SK-N-SH (cell line): ENCODE measurements around the gene TUT7. TPM values are rescaled to one million over a fixed set of nuclear protein-coding genes. Genes with fewer than 3 reads are reported as not detected.

Source experiments
- CTCF ChIA-PET: fragments of 300-600, 350-600 bp; formaldehyde crosslinking; extraction: SDS; loops from one replicate; lab custom pipeline; 2021; lab: Yijun Ruan, JAX
- POLR2A ChIA-PET: fragments of 350-600 bp; sonication (Branson Sonifier 250); formaldehyde crosslinking; extraction: SDS; loops from one replicate; lab custom pipeline; 2020; ENCODE audit warnings: antibody characterized with exemption, inconsistent platforms; lab: Yijun Ruan, JAX
- DNase-seq: peaks from one replicate; pipeline ENCODE4 v3.0.0; 2012
- H2AFZ ChIP-seq: fragments of 200-600 bp; sonication (generic); 2 replicates; pipeline ENCODE4 v1.8.1; 2016; ENCODE audit warnings: antibody characterized with exemption, mild to moderate bottlenecking, low read depth
- H3F3A ChIP-seq: fragments of 200-600 bp; sonication (generic); replicated peaks from 2 replicates; pipeline ENCODE3; 2016; ENCODE audit warnings: antibody characterized with exemption, mild to moderate bottlenecking; ENCODE audit not compliant: insufficient read depth
- H3K27ac ChIP-seq, 2 experiments: fragments of 200-500 bp in 1 of 2; fragments of 200-600 bp in 1 of 2; sonication (Bioruptor generic) in 1 of 2; sonication (generic), shearing (Covaris generic) in 1 of 2; 2 replicates each; pipeline versions ENCODE4 v1.5.1 to v1.6.1; 2014 to 2016; ENCODE audit warnings: low read depth in 2 of 2, inconsistent platforms in 1 of 2, low read length in 1 of 2, mild to moderate bottlenecking in 1 of 2, mixed read lengths in 1 of 2
- H3K27me3 ChIP-seq: fragments of 200-600 bp; sonication (generic), shearing (Covaris generic); 2 replicates; pipeline ENCODE4 v1.6.1; 2016; ENCODE audit warnings: mixed run types; ENCODE audit not compliant: insufficient read depth
- H3K36me3 ChIP-seq, 2 experiments: fragments of 200-500 bp in 1 of 2; fragments of 200-600 bp in 1 of 2; sonication (Bioruptor generic) in 1 of 2; sonication (generic) in 1 of 2; replicated peaks in 1 of 2; 2 replicates each; pipeline versions ENCODE3 to v1.5.1; 2014 to 2016; ENCODE audit warnings: low read length in 1 of 2, mild to moderate bottlenecking in 1 of 2; ENCODE audit not compliant: insufficient read depth in 2 of 2, control insufficient read depth in 1 of 2
- H3K4me1 ChIP-seq, 2 experiments: fragments of 200-500 bp in 1 of 2; fragments of 200-600 bp in 1 of 2; sonication (Bioruptor generic) in 1 of 2; sonication (generic), shearing (Covaris generic) in 1 of 2; 2 replicates each; pipeline versions ENCODE4 v1.5.1 to v1.6.1; 2014 to 2016; ENCODE audit warnings: low read depth in 1 of 2, low read length in 1 of 2, mixed run types in 1 of 2; ENCODE audit not compliant: insufficient read depth in 2 of 2, control insufficient read depth in 1 of 2
- H3K4me2 ChIP-seq: fragments of 200-600 bp; sonication (generic), shearing (Covaris generic); 2 replicates; pipeline ENCODE4 v1.6.1; 2017; ENCODE audit warnings: mixed run types
- H3K4me3 ChIP-seq, 2 experiments: fragments of 200-500 bp in 1 of 2; fragments of 200-600 bp in 1 of 2; sonication (Bioruptor generic) in 1 of 2; sonication (generic), shearing (Covaris generic) in 1 of 2; 2 replicates each; pipeline versions ENCODE4 v1.5.1 to v1.8.1; 2014 to 2016; ENCODE audit warnings: low read depth in 2 of 2, inconsistent platforms in 1 of 2, low read length in 1 of 2, mild to moderate bottlenecking in 1 of 2, mixed read lengths in 1 of 2, moderate library complexity in 1 of 2
- H3K79me2 ChIP-seq: fragments of 200-600 bp; sonication (generic); 2 replicates; pipeline ENCODE4 v1.8.1; 2017; ENCODE audit warnings: mild to moderate bottlenecking; ENCODE audit not compliant: insufficient read depth
- H3K9ac ChIP-seq: fragments of 200-600 bp; sonication (generic); 2 replicates; pipeline ENCODE4 v1.6.1; 2017; ENCODE audit warnings: mixed run types
- H3K9me2 ChIP-seq: fragments of 200-600 bp; sonication (generic); 2 replicates; pipeline ENCODE4 v1.6.1; 2017; ENCODE audit warnings: mixed run types
- H3K9me3 ChIP-seq: fragments of 200-600 bp; sonication (generic); 2 replicates; pipeline ENCODE4 v1.6.1; 2017; ENCODE audit warnings: mixed run types, mild to moderate bottlenecking, moderate library complexity
- H4K20me1 ChIP-seq: fragments of 200-600 bp; sonication (generic); 2 replicates; pipeline ENCODE4 v1.6.1; 2017; ENCODE audit warnings: mild to moderate bottlenecking, mixed run types; ENCODE audit not compliant: insufficient read depth
- EP300 ChIP-seq, 2 experiments: IDR thresholded peaks; 2 replicates each; pipeline versions ENCODE4 v1.4.0 to v1.6.1; 2012; ENCODE audit warnings: borderline replicate concordance in 1 of 2, low read depth in 1 of 2, low read length in 1 of 2
- FOSL2 ChIP-seq: IDR thresholded peaks from 2 replicates; pipeline ENCODE4 v1.4.0; 2012; ENCODE audit warnings: low read depth, mild to moderate bottlenecking, moderate library complexity, borderline replicate concordance
- FOXM1 ChIP-seq: IDR thresholded peaks from 2 replicates; pipeline ENCODE4 v1.4.0; 2012; ENCODE audit warnings: low read depth, mild to moderate bottlenecking
- GABPA ChIP-seq: IDR thresholded peaks from 2 replicates; pipeline ENCODE4 v1.4.0; 2012; ENCODE audit warnings: low read depth, mild to moderate bottlenecking
- MEF2A ChIP-seq: IDR thresholded peaks from 2 replicates; pipeline ENCODE4 v1.4.0; 2012; ENCODE audit warnings: low read depth, borderline replicate concordance
- MXI1 ChIP-seq: IDR thresholded peaks from 2 replicates; pipeline ENCODE4 v1.6.1; 2012; ENCODE audit warnings: mild to moderate bottlenecking, low read depth, low read length, improper control_type of control experiment
- NRF1 ChIP-seq: IDR thresholded peaks from 2 replicates; pipeline ENCODE4 v1.6.1; 2012; ENCODE audit warnings: low read depth, mild to moderate bottlenecking, low read length
- POLR2AphosphoS5 ChIP-seq: IDR thresholded peaks from 2 replicates; pipeline ENCODE4 v1.6.1; 2012; ENCODE audit warnings: low read depth, low read length
- RFX5 ChIP-seq: IDR thresholded peaks from 2 replicates; pipeline ENCODE4 v1.6.1; 2012; ENCODE audit warnings: mild to moderate bottlenecking, improper control_type of control experiment, low read length
- YY1 ChIP-seq: IDR thresholded peaks from 2 replicates; pipeline ENCODE4 v1.4.0; 2012; ENCODE audit warnings: low read depth, mild to moderate bottlenecking
- WGBS: methylation state at CpG from one replicate; pipeline ENCODE4 v1.1.6; 2017; ENCODE audit warnings: low lambda C conversion rate; 5-methylcytosine and 5-hydroxymethylcytosine counted together
- polyA plus RNA-seq, 3 experiments: library from polyadenylated mRNA; depleted of rRNA; stranded (reverse); fragments of >200 nt; gene quantifications; 2 replicates each; pipeline ENCODE4 v1.2.3, GENCODE V29; 2012
- TF ChIP-seq, protein P1 (sequence below): IDR thresholded peaks from 2 replicates; pipeline ENCODE4; 2012
- TF ChIP-seq, protein P2 (sequence below): fragments of 150-350 bp; IDR thresholded peaks from 2 replicates; pipeline ENCODE4 v1.6.1; 2017; ENCODE audit warnings: antibody characterized with exemption, low read length, low read depth, borderline replicate concordance

Gene TUT7
- polyA plus RNA-seq, 1 of the 3 experiments (the other 2 are of a cell fraction): 6.7 TPM

DNA sequence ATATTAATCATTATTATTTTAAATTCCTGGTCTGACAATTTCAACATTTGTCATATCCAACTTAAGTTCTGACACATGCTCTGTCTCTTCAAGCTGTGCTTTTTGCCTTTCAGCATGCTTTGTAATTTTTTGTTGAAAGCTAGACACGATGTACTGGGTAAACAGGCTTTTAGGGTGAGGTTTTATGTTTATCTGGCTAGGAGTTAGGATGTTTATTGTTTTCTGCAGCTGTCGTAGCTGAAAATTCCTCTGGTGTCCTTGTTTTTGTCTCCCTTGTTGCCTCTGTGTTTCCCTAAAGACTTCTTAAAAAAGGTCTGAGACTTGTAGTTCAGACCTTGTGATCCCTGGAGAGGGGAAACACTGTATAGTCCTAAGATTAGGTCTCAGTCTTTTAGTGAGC is 20.6 kb downstream of the TUT7 start:
- H3K36me3 ChIP-seq: peaks cover 57 to 78% of the 10 kb centered on the region in 2 experiments
- peaks cover 2% of the 10 kb centered on the region for H3F3A ChIP-seq
- no peaks in the 10 kb centered on the region for H3K4me1 ChIP-seq
- H3K27me3 ChIP-seq: no peaks in the 10 kb centered on the region
- H3K9me2 ChIP-seq: no peaks in the 10 kb centered on the region
- POLR2A ChIA-PET: no interaction called here
- CTCF ChIA-PET: no interaction called here
- H3K4me3 ChIP-seq: no peak overlapping the region
- no peaks in the 10 kb centered on the region for H4K20me1 ChIP-seq
- no peak overlapping the region for H3K4me2 ChIP-seq
- TF ChIP-seq RFX5 (no peak), YY1 (no peak), EP300 (IDR thresholded peaks at IDR 0.05; ENCODE audit: borderline replicate concordance in 1 of 2, low read depth in 1 of 2, low read length in 1 of 2) (no peak), FOSL2 (no peak), MEF2A (no peak), POLR2AphosphoS5 (no peak), NRF1 (no peak), GABPA (no peak), FOXM1 (no peak)
- TF ChIP-seq, protein P1, sequence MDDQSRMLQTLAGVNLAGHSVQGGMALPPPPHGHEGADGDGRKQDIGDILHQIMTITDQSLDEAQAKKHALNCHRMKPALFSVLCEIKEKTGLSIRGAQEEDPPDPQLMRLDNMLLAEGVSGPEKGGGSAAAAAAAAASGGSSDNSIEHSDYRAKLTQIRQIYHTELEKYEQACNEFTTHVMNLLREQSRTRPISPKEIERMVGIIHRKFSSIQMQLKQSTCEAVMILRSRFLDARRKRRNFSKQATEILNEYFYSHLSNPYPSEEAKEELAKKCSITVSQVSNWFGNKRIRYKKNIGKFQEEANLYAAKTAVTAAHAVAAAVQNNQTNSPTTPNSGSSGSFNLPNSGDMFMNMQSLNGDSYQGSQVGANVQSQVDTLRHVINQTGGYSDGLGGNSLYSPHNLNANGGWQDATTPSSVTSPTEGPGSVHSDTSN: no peak
- no peak overlapping the region for H3K9ac ChIP-seq
- H3K79me2 ChIP-seq: no peaks in the 10 kb centered on the region
- H2AFZ ChIP-seq: no peak overlapping the region
- H3K9me3 ChIP-seq: no peaks in the 10 kb centered on the region
- no peak for DNase-seq
- no peak overlapping the region for H3K27ac ChIP-seq
- WGBS: 100% methylated on average over 2 of the region's 2 CpGs

DNA sequence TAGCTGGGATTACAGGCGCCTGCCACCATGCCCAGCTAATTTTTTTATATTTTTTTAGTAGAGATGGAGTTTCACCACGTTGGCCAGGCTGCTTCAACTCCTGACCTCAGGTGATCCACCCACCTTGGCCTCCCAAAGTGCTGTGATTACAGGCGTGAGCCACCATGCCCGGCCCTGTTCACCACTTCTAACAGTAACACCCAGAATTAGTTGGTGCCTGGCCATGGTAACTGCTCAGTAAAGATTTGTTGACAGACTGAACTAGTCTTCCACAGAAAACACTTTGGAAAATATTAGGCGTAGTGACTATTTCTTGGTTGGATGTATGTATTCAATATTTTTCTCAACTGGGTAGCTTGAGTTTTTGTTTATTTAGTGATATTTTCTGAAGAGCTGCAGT is 24.0 kb downstream of the TUT7 start:
- no peaks in the 10 kb centered on the region for H3K79me2 ChIP-seq
- CTCF ChIA-PET: interaction anchor here (0.6 to 1.6 kb wide), 2 partner anchors 89 to 128 kb away, joined by 3 to 4 read pairs; no protein-coding TSS in a partner anchor
- peaks cover 3% of the 10 kb centered on the region for H3F3A ChIP-seq
- no peak overlapping the region for H3K4me3 ChIP-seq
- H3K36me3 ChIP-seq: peaks cover 57 to 67% of the 10 kb centered on the region in 2 experiments
- no peak overlapping the region for H3K9ac ChIP-seq
- no peak for DNase-seq
- no peaks in the 10 kb centered on the region for H3K4me1 ChIP-seq
- no peaks in the 10 kb centered on the region for H3K9me2 ChIP-seq
- WGBS: 97% methylated on average over 5 of the region's 5 CpGs
- no peak overlapping the region for H3K4me2 ChIP-seq
- no peaks in the 10 kb centered on the region for H3K9me3 ChIP-seq
- H2AFZ ChIP-seq: no peak overlapping the region
- TF ChIP-seq, protein P1: no peak
- TF ChIP-seq EP300 (IDR thresholded peaks at IDR 0.05; ENCODE audit: borderline replicate concordance in 1 of 2, low read depth in 1 of 2, low read length in 1 of 2) (no peak), FOXM1 (no peak), MXI1 (no peak)
- TF ChIP-seq, protein P2, sequence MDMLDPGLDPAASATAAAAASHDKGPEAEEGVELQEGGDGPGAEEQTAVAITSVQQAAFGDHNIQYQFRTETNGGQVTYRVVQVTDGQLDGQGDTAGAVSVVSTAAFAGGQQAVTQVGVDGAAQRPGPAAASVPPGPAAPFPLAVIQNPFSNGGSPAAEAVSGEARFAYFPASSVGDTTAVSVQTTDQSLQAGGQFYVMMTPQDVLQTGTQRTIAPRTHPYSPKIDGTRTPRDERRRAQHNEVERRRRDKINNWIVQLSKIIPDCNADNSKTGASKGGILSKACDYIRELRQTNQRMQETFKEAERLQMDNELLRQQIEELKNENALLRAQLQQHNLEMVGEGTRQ: no peak
- TF ChIP-seq, all 33 proteins: peak for 0
- H4K20me1 ChIP-seq: no peaks in the 10 kb centered on the region
- no peak overlapping the region for H3K27ac ChIP-seq
- POLR2A ChIA-PET: interaction anchor here (0.7 kb wide), 1 partner anchor 254 kb away, joined by 3 read pairs; no protein-coding TSS in a partner anchor
- H3K27me3 ChIP-seq: no peaks in the 10 kb centered on the region
